GM18907 (cell line): Measurements from ENCODE around the gene PCDHGA12.
"Not testable (repeated sequence)": the region's sequence is repeated elsewhere in the genome, so short reads cannot be mapped to it uniquely, and the experiment has no call there.

Source experiments
- ATAC-seq: cut with Tn5 transposase; IDR thresholded peaks from one replicate; pipeline ENCODE4 v1.9.1; 2021; ENCODE audit warnings: mild to moderate bottlenecking, moderate library complexity; ENCODE audit not compliant: unreplicated experiment

Gene PCDHGA12

DNA sequence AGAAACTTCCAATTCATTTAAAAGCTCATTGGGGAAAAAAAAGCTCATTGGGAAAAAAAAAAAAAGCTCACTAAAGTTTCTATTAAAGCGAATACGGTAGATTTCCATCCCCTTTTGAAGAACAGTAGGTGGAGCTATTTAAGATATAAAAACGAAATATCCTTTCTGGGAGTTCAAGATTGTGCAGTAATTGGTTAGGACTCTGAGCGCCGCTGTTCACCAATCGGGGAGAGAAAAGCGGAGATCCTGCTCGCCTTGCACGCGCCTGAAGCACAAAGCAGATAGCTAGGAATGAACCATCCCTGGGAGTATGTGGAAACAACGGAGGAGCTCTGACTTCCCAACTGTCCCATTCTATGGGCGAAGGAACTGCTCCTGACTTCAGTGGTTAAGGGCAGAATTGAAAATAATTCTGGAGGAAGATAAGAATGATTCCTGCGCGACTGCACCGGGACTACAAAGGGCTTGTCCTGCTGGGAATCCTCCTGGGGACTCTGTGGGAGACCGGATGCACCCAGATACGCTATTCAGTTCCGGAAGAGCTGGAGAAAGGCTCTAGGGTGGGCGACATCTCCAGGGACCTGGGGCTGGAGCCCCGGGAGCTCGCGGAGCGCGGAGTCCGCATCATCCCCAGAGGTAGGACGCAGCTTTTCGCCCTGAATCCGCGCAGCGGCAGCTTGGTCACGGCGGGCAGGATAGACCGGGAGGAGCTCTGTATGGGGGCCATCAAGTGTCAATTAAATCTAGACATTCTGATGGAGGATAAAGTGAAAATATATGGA, at the start of gene PCDHGA12:
Gene PCDHGA12 (plus strand): TSS at position 176 of the 782 bp plus-strand sequence. CDS start 253 bp downstream, at position 429.
- peak; percentile 90 for ATAC-seq

DNA sequence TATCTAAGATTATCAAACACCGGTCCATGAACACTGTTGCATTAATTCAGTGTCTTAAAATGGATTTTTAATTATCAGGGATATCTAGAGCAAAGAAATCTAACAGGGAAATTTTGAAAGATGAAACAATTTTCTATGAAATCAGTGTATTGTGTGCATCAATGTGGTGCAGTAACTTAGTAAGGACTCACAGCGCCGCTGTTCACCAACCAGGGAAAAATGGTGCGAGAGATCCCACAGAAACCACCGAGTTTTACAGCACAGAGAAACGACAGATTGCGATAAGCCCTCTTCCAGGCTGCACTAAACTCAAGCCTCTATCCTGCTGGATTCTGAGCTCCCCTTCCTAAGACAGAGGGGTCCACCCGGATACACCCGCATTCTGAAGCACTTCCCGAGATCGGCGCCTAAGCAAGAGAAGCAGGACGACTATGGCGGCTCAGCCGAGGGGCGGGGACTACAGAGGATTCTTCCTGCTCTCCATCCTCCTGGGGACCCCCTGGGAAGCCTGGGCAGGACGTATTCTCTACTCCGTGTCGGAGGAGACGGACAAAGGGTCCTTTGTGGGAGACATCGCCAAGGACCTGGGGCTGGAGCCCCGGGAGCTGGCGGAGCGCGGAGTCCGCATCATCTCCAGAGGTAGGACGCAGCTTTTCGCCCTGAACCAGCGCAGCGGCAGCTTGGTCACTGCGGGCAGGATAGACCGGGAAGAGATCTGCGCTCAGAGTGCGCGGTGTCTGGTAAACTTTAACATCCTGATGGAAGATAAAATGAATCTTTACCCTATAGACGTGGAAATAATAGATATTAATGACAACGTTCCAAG, 47.6 kb upstream of the PCDHGA12 start, which contains the start of gene PCDHGA7:
Gene PCDHGA7 (plus strand): TSS at position 274 of the 826 bp plus-strand sequence. CDS start 158 bp downstream, at position 432.
- no peak for ATAC-seq

GRCh38 chr5:141383345-141383744, 47.0 kb upstream of the PCDHGA12 start:
- no peak for ATAC-seq

DNA sequence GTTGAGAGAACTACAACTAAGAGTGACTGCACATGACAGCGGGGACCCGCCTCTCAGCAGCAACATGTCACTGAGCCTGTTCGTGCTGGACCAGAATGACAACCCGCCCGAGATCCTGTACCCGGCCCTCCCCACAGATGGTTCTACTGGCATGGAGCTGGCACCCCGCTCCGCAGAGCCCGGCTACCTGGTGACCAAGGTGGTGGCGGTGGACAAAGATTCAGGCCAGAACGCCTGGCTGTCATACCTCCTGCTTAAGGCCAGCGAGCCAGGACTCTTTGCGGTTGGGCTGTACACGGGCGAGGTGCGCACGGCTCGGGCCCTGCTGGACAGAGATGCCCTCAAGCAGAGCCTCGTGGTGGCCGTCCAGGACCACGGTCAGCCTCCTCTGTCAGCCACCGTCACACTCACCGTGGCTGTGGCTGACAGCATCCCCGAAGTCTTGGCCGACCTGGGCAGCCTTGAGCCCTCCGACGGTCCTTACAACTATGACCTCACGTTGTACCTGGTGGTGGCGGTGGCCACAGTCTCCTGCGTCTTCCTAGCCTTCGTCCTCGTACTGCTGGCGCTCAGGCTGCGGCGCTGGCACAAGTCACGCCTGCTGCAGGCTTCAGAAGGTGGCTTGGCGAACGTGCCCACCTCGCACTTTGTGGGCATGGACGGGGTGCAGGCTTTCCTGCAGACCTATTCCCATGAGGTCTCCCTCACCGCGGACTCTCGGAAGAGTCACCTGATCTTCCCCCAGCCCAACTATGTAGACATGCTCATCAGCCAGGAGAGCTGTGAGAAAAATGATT, 45.6 kb upstream of the PCDHGA12 start:
- ATAC-seq, result no peak

DNA sequence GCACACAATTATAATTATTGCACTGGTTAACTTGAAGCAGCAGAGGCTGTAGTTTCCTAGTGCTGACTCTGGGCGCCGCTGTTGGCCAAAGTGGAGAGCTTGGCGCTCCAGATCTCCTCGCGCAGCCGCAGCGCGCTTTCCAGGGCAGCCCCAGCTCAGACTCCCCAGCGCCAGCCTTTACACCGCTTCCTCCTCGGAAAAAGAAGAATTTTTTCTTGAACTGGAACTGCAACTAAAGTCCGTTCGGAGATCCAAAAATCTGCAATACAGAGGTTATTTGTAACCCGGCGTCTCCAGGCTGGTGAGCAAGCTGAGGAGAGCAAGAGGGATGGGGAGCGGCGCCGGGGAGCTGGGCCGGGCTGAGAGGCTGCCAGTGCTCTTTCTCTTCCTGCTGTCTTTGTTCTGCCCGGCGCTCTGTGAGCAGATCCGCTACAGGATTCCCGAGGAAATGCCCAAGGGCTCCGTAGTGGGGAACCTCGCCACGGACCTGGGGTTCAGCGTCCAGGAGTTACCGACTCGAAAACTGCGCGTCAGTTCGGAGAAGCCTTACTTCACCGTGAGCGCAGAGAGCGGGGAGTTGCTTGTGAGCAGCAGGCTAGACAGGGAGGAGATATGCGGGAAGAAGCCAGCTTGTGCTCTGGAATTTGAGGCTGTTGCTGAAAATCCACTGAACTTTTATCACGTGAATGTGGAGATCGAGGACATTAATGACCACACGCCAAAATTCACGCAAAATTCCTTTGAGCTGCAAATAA, 42.6 kb upstream of the PCDHGA12 start, which contains the start of gene PCDHGB4:
Gene PCDHGB4 (plus strand): TSS at position 142 of the 755 bp plus-strand sequence. CDS start 187 bp downstream, at position 329.
- not testable (repeated sequence) for ATAC-seq

DNA sequence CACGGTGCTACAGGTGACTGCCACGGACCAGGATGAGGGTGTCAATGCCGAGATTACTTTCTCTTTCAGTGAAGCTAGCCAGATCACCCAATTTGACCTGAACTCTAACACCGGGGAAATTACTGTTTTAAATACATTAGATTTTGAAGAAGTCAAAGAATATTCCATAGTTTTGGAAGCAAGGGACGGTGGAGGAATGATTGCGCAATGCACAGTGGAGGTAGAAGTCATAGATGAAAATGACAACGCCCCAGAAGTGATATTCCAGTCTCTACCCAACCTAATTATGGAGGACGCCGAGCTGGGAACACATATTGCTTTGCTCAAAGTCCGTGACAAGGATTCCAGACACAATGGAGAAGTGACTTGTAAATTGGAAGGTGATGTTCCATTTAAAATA, 41.6 kb upstream of the PCDHGA12 start:
- ATAC-seq, result no peak

DNA sequence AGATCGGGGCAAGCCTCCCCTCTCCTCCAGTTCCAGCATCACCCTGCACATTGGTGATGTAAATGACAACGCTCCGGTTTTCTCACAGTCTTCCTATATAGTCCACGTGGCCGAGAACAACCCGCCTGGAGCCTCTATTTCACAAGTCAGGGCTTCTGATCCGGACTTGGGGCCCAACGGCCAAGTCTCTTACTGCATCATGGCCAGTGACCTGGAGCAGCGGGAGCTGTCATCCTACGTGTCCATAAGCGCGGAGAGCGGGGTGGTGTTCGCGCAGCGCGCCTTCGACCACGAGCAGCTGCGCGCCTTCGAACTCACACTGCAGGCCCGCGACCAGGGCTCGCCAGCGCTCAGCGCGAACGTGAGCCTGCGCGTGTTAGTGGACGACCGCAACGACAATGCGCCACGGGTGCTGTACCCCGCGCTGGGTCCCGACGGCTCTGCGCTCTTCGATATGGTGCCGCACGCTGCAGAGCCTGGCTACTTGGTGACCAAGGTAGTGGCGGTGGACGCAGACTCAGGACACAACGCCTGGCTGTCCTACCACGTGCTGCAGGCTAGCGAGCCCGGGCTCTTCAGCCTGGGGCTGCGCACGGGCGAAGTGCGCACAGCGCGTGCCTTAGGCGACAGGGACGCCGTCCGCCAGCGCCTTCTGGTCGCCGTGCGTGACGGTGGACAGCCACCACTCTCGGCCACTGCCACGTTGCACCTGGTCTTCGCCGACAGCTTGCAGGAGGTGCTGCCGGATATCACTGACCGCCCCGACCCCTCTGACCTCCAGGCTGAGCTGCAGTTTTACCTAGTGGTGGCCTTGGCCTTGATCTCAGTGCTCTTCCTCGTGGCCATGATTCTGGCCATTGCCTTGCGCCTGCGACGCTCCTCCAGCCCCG, 40.9 kb upstream of the PCDHGA12 start:
- ATAC-seq, result no peak

DNA sequence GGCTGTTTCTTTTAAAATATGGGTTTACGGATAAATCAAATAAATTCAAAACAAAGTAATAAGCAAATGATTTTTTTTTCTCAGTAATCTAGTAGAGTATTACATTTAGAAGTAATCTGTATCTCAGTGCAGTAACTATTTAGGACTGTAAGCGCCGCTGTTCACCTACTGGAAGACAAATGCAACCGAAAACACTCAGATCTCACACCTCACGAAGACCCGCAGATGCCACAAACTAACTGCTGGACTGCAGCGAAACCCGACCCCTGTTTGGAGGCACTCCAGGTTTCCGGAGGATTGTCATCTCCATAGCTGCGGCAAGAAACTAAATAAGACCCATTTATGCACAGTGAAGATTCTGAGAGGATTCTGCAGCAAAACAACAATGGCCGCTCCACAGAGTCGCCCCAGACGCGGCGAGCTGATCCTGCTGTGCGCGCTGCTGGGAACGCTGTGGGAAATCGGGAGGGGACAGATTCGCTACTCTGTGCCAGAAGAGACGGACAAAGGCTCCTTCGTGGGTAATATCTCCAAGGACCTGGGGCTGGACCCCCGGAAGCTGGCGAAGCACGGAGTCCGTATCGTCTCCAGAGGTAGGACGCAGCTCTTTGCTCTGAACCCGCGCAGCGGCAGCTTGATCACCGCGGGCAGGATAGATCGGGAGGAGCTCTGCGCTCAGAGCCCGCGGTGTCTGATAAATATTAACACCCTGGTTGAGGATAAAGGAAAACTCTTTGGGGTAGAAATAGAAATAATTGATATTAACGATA, 37.7 kb upstream of the PCDHGA12 start, which contains the start of gene PCDHGA8:
Gene PCDHGA8 (plus strand): TSS at position 205 of the 770 bp plus-strand sequence. CDS start 181 bp downstream, at position 386.
- ATAC-seq, result no peak

GRCh38 chr5:141393267-141393666, 37.0 kb upstream of the PCDHGA12 start:
- no peak for ATAC-seq

DNA sequence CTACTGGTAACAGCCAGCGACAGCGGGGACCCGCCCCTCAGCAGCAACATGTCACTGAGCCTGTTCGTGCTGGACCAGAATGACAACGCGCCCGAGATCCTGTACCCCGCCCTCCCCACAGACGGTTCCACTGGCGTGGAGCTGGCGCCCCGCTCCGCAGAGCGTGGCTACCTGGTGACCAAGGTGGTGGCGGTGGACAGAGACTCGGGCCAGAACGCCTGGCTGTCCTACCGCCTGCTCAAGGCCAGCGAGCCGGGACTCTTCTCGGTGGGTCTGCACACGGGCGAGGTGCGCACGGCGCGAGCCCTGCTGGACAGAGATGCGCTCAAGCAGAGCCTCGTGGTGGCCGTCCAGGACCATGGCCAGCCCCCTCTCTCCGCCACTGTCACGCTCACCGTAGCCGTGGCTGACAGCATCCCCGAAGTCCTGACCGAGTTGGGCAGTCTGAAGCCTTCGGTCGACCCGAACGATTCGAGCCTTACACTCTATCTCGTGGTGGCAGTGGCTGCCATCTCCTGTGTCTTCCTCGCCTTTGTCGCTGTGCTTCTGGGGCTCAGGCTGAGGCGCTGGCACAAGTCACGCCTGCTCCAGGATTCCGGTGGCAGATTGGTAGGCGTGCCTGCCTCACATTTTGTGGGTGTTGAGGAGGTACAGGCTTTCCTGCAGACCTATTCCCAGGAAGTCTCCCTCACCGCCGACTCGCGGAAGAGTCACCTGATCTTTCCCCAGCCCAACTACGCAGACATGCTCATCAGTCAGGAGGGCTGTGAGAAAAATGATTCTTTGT, 35.7 kb upstream of the PCDHGA12 start:
- ATAC-seq, result not testable (repeated sequence)

- peak; percentile 58 for ATAC-seq
Measured at GRCh38 chr5:141397756-141398551, 32.4 kb upstream of the PCDHGA12 start, which contains the start of gene PCDHGB5. Gene PCDHGB5, plus strand, starts transcription at chr5:141397947. Its CDS starts 181 bp downstream, at chr5:141398128.

GRCh38 chr5:141398608-141399007, 31.7 kb upstream of the PCDHGA12 start:
- no peak for ATAC-seq

DNA sequence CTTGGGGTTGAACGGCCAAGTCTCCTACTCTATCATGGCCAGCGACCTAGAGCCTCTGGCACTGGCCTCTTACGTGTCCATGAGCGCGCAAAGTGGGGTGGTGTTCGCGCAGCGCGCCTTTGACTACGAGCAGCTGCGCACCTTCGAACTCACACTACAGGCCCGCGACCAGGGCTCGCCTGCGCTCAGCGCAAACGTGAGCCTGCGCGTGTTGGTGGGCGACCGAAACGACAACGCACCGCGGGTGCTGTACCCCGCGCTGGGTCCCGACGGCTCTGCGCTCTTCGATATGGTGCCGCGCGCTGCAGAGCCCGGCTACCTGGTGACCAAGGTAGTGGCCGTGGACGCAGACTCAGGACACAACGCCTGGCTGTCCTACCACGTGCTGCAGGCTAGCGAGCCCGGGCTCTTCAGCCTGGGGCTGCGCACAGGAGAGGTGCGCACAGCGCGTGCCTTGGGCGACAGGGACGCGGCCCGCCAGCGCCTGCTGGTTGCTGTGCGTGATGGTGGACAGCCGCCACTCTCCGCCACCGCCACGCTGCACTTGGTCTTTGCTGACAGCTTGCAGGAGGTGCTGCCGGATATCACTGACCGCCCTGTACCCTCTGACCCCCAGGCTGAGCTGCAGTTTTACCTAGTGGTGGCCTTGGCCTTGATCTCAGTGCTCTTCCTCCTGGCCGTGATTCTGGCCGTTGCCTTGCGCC, 30.6 kb upstream of the PCDHGA12 start:
- no peak for ATAC-seq

- ATAC-seq, result no peak
Measured at GRCh38 chr5:141402553-141403243, 27.6 kb upstream of the PCDHGA12 start, which contains the start of gene PCDHGA9. Gene PCDHGA9, plus strand, starts transcription at chr5:141402778. Its CDS starts 175 bp downstream, at chr5:141402953.

DNA sequence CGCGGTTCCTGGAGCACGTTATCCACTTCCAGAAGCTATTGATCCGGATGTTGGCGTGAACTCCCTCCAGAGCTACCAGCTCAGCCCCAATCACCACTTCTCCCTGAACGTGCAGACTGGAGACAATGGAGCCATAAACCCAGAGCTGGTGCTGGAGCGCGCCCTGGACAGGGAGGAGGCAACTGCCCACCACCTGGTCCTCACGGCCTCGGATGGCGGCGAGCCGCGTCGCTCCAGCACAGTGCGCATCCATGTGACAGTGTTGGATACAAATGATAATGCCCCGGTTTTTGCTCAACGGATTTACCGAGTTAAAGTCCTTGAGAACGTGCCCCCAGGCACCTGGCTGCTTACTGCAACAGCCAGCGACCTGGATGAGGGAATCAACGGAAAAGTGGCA, 26.9 kb upstream of the PCDHGA12 start:
- ATAC-seq, result no peak
